ENCODE data around the gene AHSG.
"Not testable (repeated sequence)": the region's sequence is repeated elsewhere in the genome, so short reads cannot be mapped to it uniquely, and the experiment has no call there.

The AHSG gene

GRCh38 chr3:186618318-186618938, 5.6 kb downstream of the AHSG start:
- peak in 1 of 2 experiments; percentile 36 for DNase-seq

- DNase-seq: no peak
Observed at GRCh38 chr3:186619787-186620212, 6.9 kb downstream of the AHSG start.

DNA sequence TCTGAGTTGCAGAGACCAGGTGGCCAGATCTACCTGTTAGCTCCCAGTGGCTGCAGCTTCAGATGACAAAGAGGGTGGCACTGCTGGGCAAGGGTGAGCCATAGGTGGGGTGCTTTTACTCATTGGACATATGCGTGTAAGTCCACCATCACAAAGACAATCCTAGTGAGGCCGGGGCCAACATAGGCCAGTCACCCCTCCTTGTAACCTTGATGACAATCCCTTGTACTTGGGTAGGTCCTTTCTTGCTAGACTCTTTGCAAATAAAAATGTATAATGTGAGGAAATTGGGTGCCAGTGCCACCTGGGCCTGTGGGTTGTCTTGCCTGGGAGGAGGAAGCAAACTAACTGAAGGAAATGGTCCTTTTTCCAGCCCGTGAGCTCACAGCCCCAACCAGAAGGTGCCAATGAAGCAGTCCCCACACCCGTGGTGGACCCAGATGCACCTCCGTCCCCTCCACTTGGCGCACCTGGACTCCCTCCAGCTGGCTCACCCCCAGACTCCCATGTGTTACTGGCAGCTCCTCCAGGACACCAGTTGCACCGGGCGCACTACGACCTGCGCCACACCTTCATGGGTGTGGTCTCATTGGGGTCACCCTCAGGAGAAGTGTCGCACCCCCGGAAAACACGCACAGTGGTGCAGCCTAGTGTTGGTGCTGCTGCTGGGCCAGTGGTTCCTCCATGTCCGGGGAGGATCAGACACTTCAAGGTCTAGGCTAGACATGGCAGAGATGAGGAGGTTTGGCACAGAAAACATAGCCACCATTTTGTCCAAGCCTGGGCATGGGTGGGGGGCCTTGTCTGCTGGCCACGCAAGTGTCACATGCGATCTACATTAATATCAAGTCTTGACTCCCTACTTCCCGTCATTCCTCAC, 7.6 kb downstream of the AHSG start:
- no peak for DNase-seq

- no peak for DNase-seq
Observed at GRCh38 chr3:186621894-186622650, 9.2 kb downstream of the AHSG start.

DNA sequence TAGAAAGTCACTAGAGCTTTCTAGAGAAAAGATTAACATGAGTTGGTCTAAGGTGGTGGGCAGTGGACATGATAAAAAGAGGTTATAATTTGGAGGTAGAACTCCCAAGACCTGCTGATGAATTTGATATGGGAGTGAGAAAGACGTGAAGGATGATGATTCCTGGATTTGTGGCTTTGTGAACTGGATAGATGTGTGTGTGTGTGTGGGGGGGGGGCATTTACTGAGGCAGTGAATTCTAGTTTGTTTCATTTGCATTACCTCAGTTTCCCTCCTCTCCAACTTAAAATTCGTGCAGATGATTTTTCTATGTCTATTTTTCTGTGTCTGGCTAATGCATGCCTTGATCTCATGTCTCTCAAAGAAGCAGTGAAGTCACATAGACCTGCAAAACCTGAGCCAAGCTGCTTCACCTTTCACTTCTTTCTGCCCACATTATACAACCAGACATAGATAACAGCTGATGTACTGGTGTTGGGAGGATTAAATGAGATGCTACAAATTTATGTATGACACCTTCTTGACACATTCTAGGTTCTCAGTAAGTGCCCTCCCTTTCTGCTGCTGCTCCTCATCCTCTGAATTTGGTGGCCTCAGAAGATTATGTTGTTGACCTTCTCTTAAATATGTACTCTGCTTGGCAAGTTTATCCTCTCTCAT, 9.9 kb downstream of the AHSG start:
- no peak for DNase-seq

GRCh38 chr3:186624598-186624997, 11.7 kb downstream of the AHSG start:
- DNase-seq: no peak

- DNase-seq: no peak
Observed at GRCh38 chr3:186625600-186626042, 12.8 kb downstream of the AHSG start.

GRCh38 chr3:186626254-186626847, 13.5 kb downstream of the AHSG start:
- DNase-seq: no peak

- DNase-seq: no peak
Observed at GRCh38 chr3:186627852-186628414, 15.1 kb downstream of the AHSG start.

DNA sequence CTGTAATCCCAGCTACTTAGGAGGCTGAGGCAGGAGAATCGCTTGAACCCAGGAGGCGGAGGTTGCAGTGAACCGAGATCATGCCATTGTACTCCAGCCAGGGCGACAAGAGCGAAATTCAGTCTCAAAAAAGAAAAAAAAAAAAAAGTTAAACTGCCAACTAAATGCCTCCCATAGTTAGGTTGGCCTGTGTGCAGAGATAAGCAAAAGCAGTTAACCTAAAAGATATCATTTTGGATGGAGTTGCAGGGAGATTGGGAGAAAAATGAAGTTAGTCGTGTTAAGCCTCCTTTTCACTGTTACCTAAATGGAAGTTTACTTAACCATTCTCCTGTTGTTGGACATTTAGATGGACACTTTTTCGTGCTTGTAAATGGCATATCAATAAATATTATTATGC, 15.9 kb downstream of the AHSG start:
- DNase-seq: no peak

DNA sequence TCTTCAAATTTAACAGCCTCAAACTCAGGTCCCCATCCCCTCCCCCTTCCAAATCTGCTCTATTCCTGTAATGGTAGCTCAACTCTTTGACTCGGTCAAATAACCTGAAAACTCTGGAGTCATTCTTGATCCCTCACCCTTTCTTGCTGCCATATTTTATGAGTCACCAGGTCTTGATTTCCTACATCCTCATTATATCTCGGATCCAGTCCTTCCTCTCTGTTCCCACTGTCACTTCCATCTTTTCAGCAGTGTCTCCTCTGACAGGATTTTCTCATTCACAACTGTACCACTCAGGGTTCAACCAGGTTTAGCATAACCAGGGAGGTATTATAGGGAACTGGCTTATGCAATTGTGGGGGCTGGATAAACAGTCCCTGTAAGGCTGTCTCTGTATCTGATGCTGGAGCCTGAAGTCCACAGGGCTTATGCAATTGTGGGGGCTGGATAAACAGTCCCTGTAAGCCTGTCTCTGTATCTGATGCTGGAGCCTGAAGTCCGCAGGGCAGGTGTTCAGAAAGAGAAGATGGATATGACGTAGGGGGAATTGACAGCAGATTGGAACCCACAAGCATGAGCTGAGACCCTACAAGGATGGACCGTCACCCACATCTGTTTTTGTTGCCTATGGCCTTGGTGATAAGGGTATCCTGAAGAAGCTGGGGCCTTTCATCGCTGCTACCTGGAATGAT, 18.2 kb downstream of the AHSG start:
- DNase-seq: no peak

DNA sequence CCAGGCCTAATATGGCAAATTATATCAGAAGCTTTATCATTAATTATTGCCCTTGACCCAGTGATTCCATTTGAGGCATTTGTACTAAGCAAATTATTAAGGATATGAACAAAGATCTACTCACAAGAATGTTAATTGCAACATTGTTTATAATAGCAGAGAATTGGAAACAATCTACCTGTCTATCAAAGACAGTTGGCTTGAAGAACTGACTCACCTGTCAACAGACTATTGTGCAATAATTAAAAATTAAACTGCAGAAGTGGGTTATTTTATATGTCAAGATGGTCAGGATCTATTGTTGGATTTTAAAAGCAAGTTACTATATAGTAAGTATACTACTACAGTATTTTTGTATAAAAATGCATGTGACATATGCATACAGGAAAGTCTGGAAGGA, 20.6 kb downstream of the AHSG start:
- no peak for DNase-seq

DNA sequence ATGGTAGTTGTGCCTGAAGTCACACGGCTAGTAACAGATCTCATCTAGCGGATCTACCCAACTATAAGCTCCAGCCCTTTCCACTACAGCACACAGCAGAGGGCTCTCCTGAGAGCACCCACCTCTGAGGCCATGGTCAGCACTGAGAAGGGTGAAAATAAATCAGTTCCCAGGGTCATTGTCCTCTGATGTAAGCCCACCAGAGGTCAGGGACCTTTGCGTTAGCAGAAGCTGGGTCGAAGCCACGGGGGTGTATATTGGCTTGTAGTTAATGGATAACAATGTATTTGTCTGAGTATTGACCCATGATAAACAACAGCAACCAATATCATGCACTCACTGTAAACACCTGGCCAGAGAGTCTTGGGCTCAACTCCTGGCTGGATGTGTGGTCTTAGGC, 21.3 kb downstream of the AHSG start:
- not testable (repeated sequence) for DNase-seq

GRCh38 chr3:186635532-186635931, 22.7 kb downstream of the AHSG start:
- no peak for DNase-seq

GRCh38 chr3:186636536-186636935, 23.7 kb downstream of the AHSG start:
- no peak for DNase-seq

DNA sequence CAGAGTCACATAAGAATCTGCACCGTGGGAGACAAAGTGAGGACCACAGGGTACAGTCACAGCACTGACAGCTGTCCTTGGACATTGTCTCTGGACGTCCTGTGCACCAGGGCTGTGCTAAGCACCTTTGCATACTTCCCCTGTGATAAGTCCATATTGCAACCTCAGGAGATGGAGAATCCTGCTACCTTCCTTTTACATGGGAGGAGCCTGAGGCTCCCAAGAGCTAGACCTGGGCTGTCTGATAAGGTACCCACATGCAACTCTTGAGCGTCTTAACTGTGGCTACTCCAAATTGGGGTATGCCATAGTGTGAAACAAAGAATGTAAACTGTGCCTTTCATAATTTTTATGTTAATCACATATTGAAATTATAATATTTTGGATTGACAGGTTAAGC, 24.8 kb downstream of the AHSG start:
- DNase-seq: no peak

- DNase-seq: no peak
Observed at GRCh38 chr3:186638259-186638658, 25.4 kb downstream of the AHSG start.

DNA sequence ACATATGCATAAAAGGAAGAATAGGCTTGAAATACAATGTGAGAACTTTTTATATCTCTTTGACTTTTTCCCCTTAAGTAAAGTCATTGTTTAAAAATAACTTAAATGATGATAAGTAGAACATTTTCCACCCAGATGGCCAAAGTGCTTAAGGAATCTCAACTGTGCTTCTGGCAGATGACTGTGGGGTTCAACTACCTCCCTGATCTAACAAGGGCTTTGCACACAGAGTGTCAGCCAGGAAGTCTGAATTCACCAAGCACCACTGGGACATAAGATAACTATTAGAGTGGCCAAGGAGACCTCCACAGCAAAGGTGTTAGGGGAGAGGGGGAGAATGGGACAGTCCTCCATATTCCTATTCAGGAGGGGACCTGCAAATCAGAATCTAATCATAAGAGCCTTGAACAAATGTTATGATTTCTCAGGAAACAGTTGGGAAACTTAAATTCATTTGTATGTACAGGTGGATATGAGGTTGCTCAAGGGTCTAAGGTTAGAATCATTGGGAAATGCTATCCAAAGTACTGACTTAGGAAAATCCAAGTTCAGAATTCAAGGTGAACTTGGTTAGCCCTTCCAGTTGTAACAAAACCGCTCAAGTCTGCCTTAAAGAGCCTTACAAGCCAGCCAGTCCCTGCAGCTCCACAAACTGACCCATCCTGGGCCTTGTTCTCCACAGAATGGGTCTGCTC, 27.1 kb downstream of the AHSG start, which contains the start of gene FETUB:
Gene FETUB, plus strand, starts transcription at position 622 of the 695 bp plus-strand sequence. Its CDS starts 62 bp downstream, at position 684.
- no peak for DNase-seq

- DNase-seq: no peak
Observed at GRCh38 chr3:186640473-186640818, 27.6 kb downstream of the AHSG start.

DNA sequence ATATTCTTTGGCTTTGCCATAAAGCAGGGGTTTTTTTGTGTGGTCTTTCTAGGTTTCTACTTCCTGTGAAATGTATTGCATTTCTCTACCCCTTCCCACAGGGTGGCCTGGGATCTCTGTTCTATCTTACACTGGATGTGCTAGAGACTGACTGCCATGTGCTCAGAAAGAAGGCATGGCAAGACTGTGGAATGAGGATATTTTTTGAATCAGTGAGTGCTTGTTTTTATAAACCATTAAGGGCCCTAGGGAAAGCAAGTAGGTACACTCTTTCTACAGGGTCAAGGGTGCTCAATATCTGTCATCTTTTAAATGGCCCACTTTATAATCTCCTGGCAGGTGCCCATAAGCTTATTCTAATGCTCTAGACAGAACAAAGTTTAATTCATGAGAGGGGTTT, 28.1 kb downstream of the AHSG start:
- peak in 1 of 2 experiments; percentile 11 for DNase-seq

- DNase-seq: no peak
Observed at GRCh38 chr3:186642014-186642413, 29.2 kb downstream of the AHSG start.

Data from NCI-H187 (cell line).